Peyer's patch (tissue), 4 donors: ENCODE measurements around the gene TTC21A. TPM values are rescaled to one million over a fixed set of nuclear protein-coding genes. Genes with fewer than 3 reads are reported as not detected.

ENCODE experiments used
- DNase-seq, 3 donors: peaks; one replicate each; pipeline ENCODE4 v3.0.0-alpha.2; 2017 to 2019
- H3K27ac ChIP-seq, 4 donors: fragments of 200-600 bp; sonication (generic); one replicate each; pipeline ENCODE4 v1.5.1; 2016 to 2019
- H3K27me3 ChIP-seq, 2 donors: fragments of 200-600 bp; sonication (generic); one replicate each; pipeline ENCODE4 v1.5.1; 2019
- H3K36me3 ChIP-seq, 3 donors: fragments of 200-600 bp; sonication (generic); one replicate each; pipeline ENCODE4 v1.5.1; 2016 to 2019
- H3K4me1 ChIP-seq, 4 donors: fragments of 200-600 bp; sonication (generic); one replicate each; pipeline ENCODE4 v1.5.1; 2016 to 2019
- H3K4me3 ChIP-seq, 4 donors: fragments of 200-600 bp; sonication (generic); 1 replicate in 3 of 4; 2 replicates in 1 of 4; pipeline ENCODE4 v1.5.1; 2016 to 2019; ENCODE audit warnings: mild to moderate bottlenecking in 1 of 4
- H3K9me3 ChIP-seq, 4 donors: fragments of 200-600 bp; sonication (generic); one replicate each; pipeline ENCODE4 v1.5.1; 2016 to 2019; ENCODE audit warnings: mild to moderate bottlenecking in 1 of 4
- POLR2A ChIP-seq, 2 donors: fragments of 450-650 bp; IDR thresholded peaks; one replicate each; pipeline ENCODE4 v1.5.1; 2017; ENCODE audit warnings: antibody characterized with exemption in 2 of 2, mild to moderate bottlenecking in 2 of 2, moderate library complexity in 2 of 2
- total RNA-seq, 4 donors: library from RNA; depleted of rRNA; stranded (reverse); fragments of >200 nt; gene quantifications; one replicate each; pipeline ENCODE4 v1.1.0, GENCODE V29; 2016
- TF ChIP-seq, protein P1 (sequence below), 6 experiments: fragments of 450-650 bp in 4 of 6; fragments of 200-600 bp in 2 of 6; sonication (generic) in 1 of 6; IDR thresholded peaks; one replicate each; pipeline ENCODE4 v1.5.1; 2017 to 2019; ENCODE audit warnings: antibody characterized with exemption in 6 of 6, mild to moderate bottlenecking in 3 of 6, moderate library complexity in 1 of 6

TTC21A gene
- total RNA-seq, 4 donors from 2014 or later, result 8.4 to 41.3 (median 19.1) TPM

DNA sequence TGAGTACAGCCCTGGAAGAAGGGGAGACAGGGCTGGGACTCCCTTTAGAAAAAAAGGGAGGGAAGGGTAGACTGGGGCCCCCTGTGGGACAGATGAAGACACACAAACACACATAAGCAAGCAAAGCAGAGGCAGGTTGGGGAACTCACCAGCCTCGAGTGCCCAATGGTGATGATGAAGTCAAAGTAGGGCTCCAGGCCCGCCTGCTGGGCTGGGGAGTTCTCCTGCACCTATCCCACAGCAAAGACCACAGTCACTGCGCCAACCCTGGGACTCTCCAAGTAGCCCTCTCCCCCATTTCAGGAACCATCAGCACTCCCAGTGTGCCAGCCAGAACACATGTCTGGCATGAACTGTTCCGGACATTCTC, 4.2 kb upstream of the TTC21A start:
- DNase-seq, result no peak
- TF ChIP-seq POLR2A (IDR thresholded peaks at IDR 0.05), result no peak
- TF ChIP-seq, protein P1, sequence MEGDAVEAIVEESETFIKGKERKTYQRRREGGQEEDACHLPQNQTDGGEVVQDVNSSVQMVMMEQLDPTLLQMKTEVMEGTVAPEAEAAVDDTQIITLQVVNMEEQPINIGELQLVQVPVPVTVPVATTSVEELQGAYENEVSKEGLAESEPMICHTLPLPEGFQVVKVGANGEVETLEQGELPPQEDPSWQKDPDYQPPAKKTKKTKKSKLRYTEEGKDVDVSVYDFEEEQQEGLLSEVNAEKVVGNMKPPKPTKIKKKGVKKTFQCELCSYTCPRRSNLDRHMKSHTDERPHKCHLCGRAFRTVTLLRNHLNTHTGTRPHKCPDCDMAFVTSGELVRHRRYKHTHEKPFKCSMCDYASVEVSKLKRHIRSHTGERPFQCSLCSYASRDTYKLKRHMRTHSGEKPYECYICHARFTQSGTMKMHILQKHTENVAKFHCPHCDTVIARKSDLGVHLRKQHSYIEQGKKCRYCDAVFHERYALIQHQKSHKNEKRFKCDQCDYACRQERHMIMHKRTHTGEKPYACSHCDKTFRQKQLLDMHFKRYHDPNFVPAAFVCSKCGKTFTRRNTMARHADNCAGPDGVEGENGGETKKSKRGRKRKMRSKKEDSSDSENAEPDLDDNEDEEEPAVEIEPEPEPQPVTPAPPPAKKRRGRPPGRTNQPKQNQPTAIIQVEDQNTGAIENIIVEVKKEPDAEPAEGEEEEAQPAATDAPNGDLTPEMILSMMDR (IDR thresholded peaks at IDR 0.05), result no peak
- H3K27ac ChIP-seq, result peak overlapping the region in 1 of 4 donors; percentile 5
- peaks cover 0 to 37% (median 6%) of the 10 kb centered on the region in 4 donors for H3K4me1 ChIP-seq
- no peak overlapping the region for H3K4me3 ChIP-seq
- H3K9me3 ChIP-seq, result no peaks in the 10 kb centered on the region
- H3K27me3 ChIP-seq, result no peaks in the 10 kb centered on the region
- H3K36me3 ChIP-seq, result peaks cover 0 to 27% (median 0%) of the 10 kb centered on the region in 3 donors

DNA sequence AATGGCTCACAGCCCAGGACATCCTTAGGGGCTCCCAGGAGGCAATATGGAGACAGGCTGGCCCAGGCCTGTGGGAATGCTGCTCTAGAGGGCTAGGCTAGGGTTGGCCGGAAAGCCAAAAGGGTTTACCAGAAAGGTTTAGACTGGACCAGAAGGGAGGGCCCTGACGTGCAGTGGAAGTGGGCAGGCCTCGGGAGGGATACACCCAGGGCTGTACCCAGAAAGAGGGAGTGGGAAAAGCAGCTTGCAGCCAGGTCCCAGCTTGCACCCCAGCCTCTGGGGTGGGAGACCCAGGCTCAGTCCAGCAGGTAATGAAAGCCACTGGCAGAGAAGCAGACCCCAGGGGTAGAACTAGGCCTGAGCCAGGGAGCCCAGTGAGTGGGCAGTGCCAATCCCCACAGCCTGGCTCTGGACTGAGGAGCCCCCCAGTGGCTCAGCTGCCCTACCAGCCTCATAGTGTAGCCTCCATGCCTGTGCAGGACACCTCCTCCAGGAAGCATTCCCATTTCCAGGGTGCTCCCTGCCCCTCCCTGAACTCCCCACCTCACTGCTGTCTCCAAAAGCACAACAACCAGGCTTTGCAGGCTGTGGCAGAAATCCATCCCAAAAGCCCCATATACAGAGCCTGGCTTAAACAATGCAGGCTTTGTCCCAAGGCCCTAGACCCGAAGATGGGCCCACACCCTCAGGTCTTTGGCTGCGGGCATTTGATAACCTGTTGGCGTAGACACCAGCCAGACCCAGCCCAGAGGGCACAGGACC, 3.5 kb upstream of the TTC21A start:
- Histone ChIP-seq H3K4me3 (no peak overlapping the region), H3K27me3 (no peaks in the 10 kb centered on the region), H3K27ac (peak overlapping the region in 1 of 4 donors; percentile 5), H3K4me1 (peaks cover 2 to 38% (median 9%) of the 10 kb centered on the region in 4 donors), H3K9me3 (no peaks in the 10 kb centered on the region), H3K36me3 (peaks cover 0 to 21% (median 0%) of the 10 kb centered on the region in 3 donors)
- TF ChIP-seq POLR2A (IDR thresholded peaks at IDR 0.05), result no peak
- TF ChIP-seq, protein P1 (IDR thresholded peaks at IDR 0.05), result no peak
- no peak for DNase-seq

DNA sequence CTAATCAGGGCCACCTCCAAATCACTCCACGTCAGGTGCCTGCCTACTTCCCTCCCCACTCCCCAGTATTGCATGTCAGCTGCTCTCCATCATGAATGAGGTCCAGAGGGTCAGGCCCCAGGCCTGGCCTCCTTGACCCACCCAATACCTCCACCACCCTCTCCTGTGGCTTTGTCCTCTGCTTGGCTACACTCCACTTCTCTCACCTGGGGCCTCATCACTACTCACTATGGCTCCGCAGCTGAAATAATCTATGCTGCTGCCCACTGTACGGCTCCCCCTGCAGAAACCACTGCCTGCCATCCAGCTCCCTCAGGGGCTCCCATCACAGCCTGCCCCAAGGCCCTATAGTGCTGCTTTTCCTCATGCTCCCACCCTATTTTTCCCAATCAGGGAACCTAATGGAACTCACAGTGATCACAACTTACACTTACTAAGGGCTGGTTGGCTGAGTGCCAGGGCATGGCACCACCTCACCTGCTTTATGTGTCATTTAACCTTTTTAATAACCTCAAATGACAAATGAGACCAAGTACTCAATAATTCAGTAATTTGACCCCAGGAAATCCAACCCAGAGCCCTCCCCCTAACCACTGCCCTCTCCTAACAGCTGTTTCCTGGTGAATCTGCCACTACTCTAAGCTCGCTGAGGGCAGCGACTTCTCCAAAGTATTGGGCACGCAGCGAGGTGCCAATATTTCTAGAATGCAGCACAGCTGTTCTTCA, 2.4 kb upstream of the TTC21A start:
- TF ChIP-seq, protein P1 (IDR thresholded peaks at IDR 0.05), result no peak
- TF ChIP-seq POLR2A (IDR thresholded peaks at IDR 0.05), result no peak
- Histone ChIP-seq H3K27me3 (no peaks in the 10 kb centered on the region), H3K27ac (no peak overlapping the region), H3K4me3 (no peak overlapping the region), H3K36me3 (peaks cover 0 to 9% (median 0%) of the 10 kb centered on the region in 3 donors), H3K4me1 (peaks cover 2 to 38% (median 10%) of the 10 kb centered on the region in 4 donors), H3K9me3 (no peaks in the 10 kb centered on the region)
- peak in 1 of 3 donors; percentile 16 for DNase-seq

DNA sequence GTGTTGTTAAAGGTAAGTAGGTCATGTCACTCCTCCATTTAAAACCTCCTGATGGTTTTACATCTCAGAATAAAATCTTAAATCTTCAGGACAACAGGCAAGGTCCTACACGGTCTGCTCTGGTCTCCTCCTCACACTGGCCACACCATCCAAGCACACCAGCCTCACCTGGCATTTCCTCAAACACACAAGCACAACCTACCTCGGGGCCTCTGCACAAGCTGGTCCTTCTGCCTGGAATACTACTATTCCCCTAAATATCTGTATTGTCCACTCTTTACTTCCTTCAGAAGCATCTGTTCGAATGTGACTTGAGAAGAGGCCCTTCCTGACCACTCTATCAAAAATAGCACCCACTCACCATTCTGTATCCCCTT, 1.8 kb upstream of the TTC21A start:
- H3K36me3 ChIP-seq, result peaks cover 0 to 4% (median 0%) of the 10 kb centered on the region in 3 donors
- H3K4me3 ChIP-seq, result no peak overlapping the region
- DNase-seq, result peak in 1 of 3 donors; percentile 14
- H3K27me3 ChIP-seq, result no peaks in the 10 kb centered on the region
- TF ChIP-seq POLR2A (IDR thresholded peaks at IDR 0.05), result no peak
- TF ChIP-seq, protein P1 (IDR thresholded peaks at IDR 0.05), result no peak
- H3K4me1 ChIP-seq, result peaks cover 2 to 38% (median 10%) of the 10 kb centered on the region in 4 donors
- no peaks in the 10 kb centered on the region for H3K9me3 ChIP-seq
- no peak overlapping the region for H3K27ac ChIP-seq

DNA sequence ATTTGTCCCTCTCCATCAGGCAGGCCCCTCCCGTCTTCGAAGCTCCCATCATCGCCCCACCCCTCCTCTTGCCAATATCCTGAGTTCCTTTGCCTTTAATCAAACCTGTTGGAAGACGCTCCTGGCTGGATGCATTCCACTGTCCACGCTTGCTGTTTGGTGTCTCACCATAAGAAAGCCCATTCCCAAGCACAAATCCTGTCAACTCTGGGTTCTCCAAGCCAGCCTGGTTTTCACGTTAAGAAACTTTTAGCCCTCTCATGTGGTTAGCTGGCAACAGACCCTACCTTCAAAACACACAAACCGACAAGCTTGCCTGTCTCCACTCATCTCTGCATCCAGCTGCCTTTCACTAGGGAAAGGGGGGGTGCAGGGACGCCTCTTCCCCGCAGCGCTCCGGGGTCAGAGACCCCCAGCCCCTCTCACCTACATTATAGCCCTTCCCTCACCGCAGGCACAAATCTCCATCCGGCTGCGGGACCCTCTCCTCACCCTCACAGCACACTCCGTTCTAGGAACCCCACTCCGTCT, 1.1 kb upstream of the TTC21A start:
- peak in 1 of 3 donors; percentile 15 for DNase-seq
- H3K9me3 ChIP-seq, result no peaks in the 10 kb centered on the region
- TF ChIP-seq, protein P1 (IDR thresholded peaks at IDR 0.05), result no peak
- TF ChIP-seq POLR2A (IDR thresholded peaks at IDR 0.05), result no peak
- peak overlapping the region; percentile 91 to 97 (median 96) for H3K27ac ChIP-seq
- H3K27me3 ChIP-seq, result no peaks in the 10 kb centered on the region
- peaks cover 2 to 37% (median 10%) of the 10 kb centered on the region in 4 donors for H3K4me1 ChIP-seq
- peak overlapping the region; percentile 81 to 98 (median 88) for H3K4me3 ChIP-seq
- H3K36me3 ChIP-seq, result no peaks in the 10 kb centered on the region
